ENCODE data around the gene HSF4.

HSF4 gene

DNA sequence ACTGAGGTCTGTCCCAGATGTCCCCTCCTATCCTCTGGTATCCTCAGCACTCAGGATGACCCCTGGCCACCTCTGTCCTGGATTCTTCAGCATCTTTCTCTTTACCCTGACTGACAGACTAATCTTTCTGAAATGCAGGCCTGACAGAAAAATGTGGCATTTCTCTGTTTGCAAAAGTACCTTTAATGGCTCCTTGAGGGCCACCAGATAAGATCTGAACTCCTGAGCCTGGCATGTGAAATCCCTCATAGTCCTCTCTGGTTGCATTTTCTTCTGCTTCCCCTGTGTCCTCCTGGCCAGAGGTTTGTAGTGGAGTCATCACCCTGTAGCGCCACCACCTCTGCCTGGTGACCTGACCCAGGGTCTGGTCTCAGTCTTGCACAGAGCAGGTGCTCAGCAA is 32.3 kb downstream of the HSF4 start:
- POLR2A ChIA-PET: interaction anchor here (1.7 kb wide), 1 partner anchor 49 kb away, joined by 5 read pairs; no protein-coding TSS in a partner anchor
- no peak for DNase-seq (ENCODE audit: extremely low spot score)
- no peak for TF ChIP-seq L3MBTL2 (conservative IDR thresholded peaks at IDR 0.05)
- TF ChIP-seq NFRKB (IDR thresholded peaks at IDR 0.05): no peak
- no peak for TF ChIP-seq ELF4 (IDR thresholded peaks at IDR 0.05)
- TF ChIP-seq BHLHE40 (IDR thresholded peaks at IDR 0.05; ENCODE audit: borderline replicate concordance): no peak
- no peak for TF ChIP-seq CTBP1 (IDR thresholded peaks at IDR 0.05; ENCODE audit: borderline replicate concordance)
- TF ChIP-seq FOXA1 (IDR thresholded peaks at IDR 0.05): no peak
- no peak for TF ChIP-seq SP1 (IDR thresholded peaks at IDR 0.05)
- no peak for TF ChIP-seq ZNF384 (IDR thresholded peaks at IDR 0.05)
- no peak for TF ChIP-seq TARDBP (IDR thresholded peaks at IDR 0.05)
- no peak for TF ChIP-seq LEF1 (IDR thresholded peaks at IDR 0.05; ENCODE audit: borderline replicate concordance)
- no peak for TF ChIP-seq PKNOX1 (IDR thresholded peaks at IDR 0.05)
- no peak for TF ChIP-seq ARNT (IDR thresholded peaks at IDR 0.05)
- no peak for TF ChIP-seq HDGF (IDR thresholded peaks at IDR 0.05; ENCODE audit: borderline replicate concordance)
- no peak for TF ChIP-seq SUZ12 (IDR thresholded peaks at IDR 0.05)
- TF ChIP-seq FOXM1 (IDR thresholded peaks at IDR 0.05; ENCODE audit: borderline replicate concordance): no peak
- no peak for TF ChIP-seq FOXK2 (IDR thresholded peaks at IDR 0.05)
- CTCF ChIA-PET: no interaction called here

GRCh38 chr16:67197704-67198103 is 33.2 kb downstream of the HSF4 start:
- DNase-seq (ENCODE audit: extremely low spot score): no peak
- CTCF ChIA-PET: interaction anchor here (0.5 to 0.6 kb wide), 2 partner anchors 13 to 26 kb away, joined by 5 read pairs; no protein-coding TSS in a partner anchor
- POLR2A ChIA-PET: interaction anchor here (1.0 to 1.7 kb wide), 4 partner anchors 23 to 50 kb away, joined by 3 to 5 read pairs (median 4); partner anchors contain the start of genes FHOD1 and TMEM208
- TF ChIP-seq ARNT (IDR thresholded peaks at IDR 0.05): no peak
- TF ChIP-seq SUZ12 (IDR thresholded peaks at IDR 0.05): no peak
- TF ChIP-seq BHLHE40 (IDR thresholded peaks at IDR 0.05; ENCODE audit: borderline replicate concordance): no peak
- TF ChIP-seq LEF1 (IDR thresholded peaks at IDR 0.05; ENCODE audit: borderline replicate concordance): no peak
- no peak for TF ChIP-seq FOXK2 (IDR thresholded peaks at IDR 0.05)
- no peak for TF ChIP-seq FOXM1 (IDR thresholded peaks at IDR 0.05; ENCODE audit: borderline replicate concordance)
- no peak for TF ChIP-seq ELF4 (IDR thresholded peaks at IDR 0.05)
- no peak for TF ChIP-seq NFRKB (IDR thresholded peaks at IDR 0.05)
- TF ChIP-seq CTBP1 (IDR thresholded peaks at IDR 0.05; ENCODE audit: borderline replicate concordance): no peak
- no peak for TF ChIP-seq TARDBP (IDR thresholded peaks at IDR 0.05)
- no peak for TF ChIP-seq HDGF (IDR thresholded peaks at IDR 0.05; ENCODE audit: borderline replicate concordance)
- TF ChIP-seq ZNF384 (IDR thresholded peaks at IDR 0.05): no peak
- no peak for TF ChIP-seq PKNOX1 (IDR thresholded peaks at IDR 0.05)

- no peak for DNase-seq (ENCODE audit: extremely low spot score)
- ChIA-PET CTCF (interaction anchor here (0.6 kb wide), 1 partner anchor 25 kb away, joined by 5 read pairs; no protein-coding TSS in a partner anchor), POLR2A (interaction anchor here (1.0 to 1.7 kb wide), 4 partner anchors 23 to 49 kb away, joined by 3 to 5 read pairs (median 4); partner anchors contain the start of genes FHOD1 and TMEM208)
- TF ChIP-seq LEF1 (IDR thresholded peaks at IDR 0.05; ENCODE audit: borderline replicate concordance) (no peak), SP1 (IDR thresholded peaks at IDR 0.05) (no peak), L3MBTL2 (conservative IDR thresholded peaks at IDR 0.05) (no peak), FOXA1 (IDR thresholded peaks at IDR 0.05) (no peak), CTBP1 (IDR thresholded peaks at IDR 0.05; ENCODE audit: borderline replicate concordance) (no peak), ARNT (IDR thresholded peaks at IDR 0.05) (no peak), HDGF (IDR thresholded peaks at IDR 0.05; ENCODE audit: borderline replicate concordance) (no peak), FOXM1 (IDR thresholded peaks at IDR 0.05; ENCODE audit: borderline replicate concordance) (no peak), TARDBP (IDR thresholded peaks at IDR 0.05) (no peak), PKNOX1 (IDR thresholded peaks at IDR 0.05) (no peak), ZNF384 (IDR thresholded peaks at IDR 0.05) (no peak), ELF4 (IDR thresholded peaks at IDR 0.05) (no peak), BHLHE40 (IDR thresholded peaks at IDR 0.05; ENCODE audit: borderline replicate concordance) (no peak), FOXK2 (IDR thresholded peaks at IDR 0.05) (no peak), NFRKB (IDR thresholded peaks at IDR 0.05) (no peak), SUZ12 (IDR thresholded peaks at IDR 0.05) (no peak)
Observed at GRCh38 chr16:67198238-67198734, 33.7 kb downstream of the HSF4 start.

GRCh38 chr16:67199011-67199807 is 34.7 kb downstream of the HSF4 start, which contains the start of gene ELMO3:
ELMO3 (plus strand) TSS chr16:67199131; CDS start chr16:67199327, 196 bp downstream.
- POLR2A ChIA-PET: no interaction called here
- CTCF ChIA-PET: no interaction called here
- no peak for DNase-seq (ENCODE audit: extremely low spot score)
- TF ChIP-seq ELF4 (IDR thresholded peaks at IDR 0.05) (no peak), SP1 (IDR thresholded peaks at IDR 0.05) (no peak), FOXA1 (IDR thresholded peaks at IDR 0.05) (no peak), LEF1 (IDR thresholded peaks at IDR 0.05; ENCODE audit: borderline replicate concordance) (no peak), ARNT (IDR thresholded peaks at IDR 0.05) (no peak), PKNOX1 (IDR thresholded peaks at IDR 0.05) (no peak), L3MBTL2 (conservative IDR thresholded peaks at IDR 0.05) (no peak), TARDBP (IDR thresholded peaks at IDR 0.05) (no peak), NFRKB (IDR thresholded peaks at IDR 0.05) (no peak), ZNF384 (IDR thresholded peaks at IDR 0.05) (no peak)

GRCh38 chr16:67199808-67200198 is 35.3 kb downstream of the HSF4 start:
- ChIA-PET POLR2A (no interaction called here), CTCF (no interaction called here)
- TF ChIP-seq SP1 (IDR thresholded peaks at IDR 0.05): no peak
- no peak for TF ChIP-seq ARNT (IDR thresholded peaks at IDR 0.05)
- TF ChIP-seq L3MBTL2 (conservative IDR thresholded peaks at IDR 0.05): no peak
- no peak for TF ChIP-seq BHLHE40 (IDR thresholded peaks at IDR 0.05; ENCODE audit: borderline replicate concordance)
- no peak for TF ChIP-seq FOXK2 (IDR thresholded peaks at IDR 0.05)
- TF ChIP-seq ZNF384 (IDR thresholded peaks at IDR 0.05): no peak
- TF ChIP-seq NFRKB (IDR thresholded peaks at IDR 0.05): no peak
- TF ChIP-seq HDGF (IDR thresholded peaks at IDR 0.05; ENCODE audit: borderline replicate concordance): no peak
- TF ChIP-seq CTBP1 (IDR thresholded peaks at IDR 0.05; ENCODE audit: borderline replicate concordance): no peak
- no peak for TF ChIP-seq SUZ12 (IDR thresholded peaks at IDR 0.05)
- TF ChIP-seq FOXA1 (IDR thresholded peaks at IDR 0.05): no peak
- TF ChIP-seq PKNOX1 (IDR thresholded peaks at IDR 0.05): no peak
- no peak for TF ChIP-seq FOXM1 (IDR thresholded peaks at IDR 0.05; ENCODE audit: borderline replicate concordance)
- TF ChIP-seq TARDBP (IDR thresholded peaks at IDR 0.05): no peak
- TF ChIP-seq LEF1 (IDR thresholded peaks at IDR 0.05; ENCODE audit: borderline replicate concordance): no peak
- DNase-seq (ENCODE audit: extremely low spot score): no peak
